H1 (cell line): Measurements from ENCODE around the gene TOPORS. TPM values are rescaled to one million over a fixed set of nuclear protein-coding genes. Genes with fewer than 3 reads are reported as not detected.

Source experiments
- CHD1 ChIP-seq: IDR thresholded peaks from 2 replicates; pipeline ENCODE4 v1.6.1; 2012; ENCODE audit warnings: low read depth, low read length, improper control_type of control experiment
- CHD7 ChIP-seq: fragments of 300-600 bp; sonication (generic); IDR thresholded peaks from 2 replicates; pipeline ENCODE4 v1.7.1; 2012; ENCODE audit warnings: low read length, moderate library complexity, mild to moderate bottlenecking, inconsistent platforms; ENCODE audit not compliant: insufficient replicate concordance
- NRF1 ChIP-seq: IDR thresholded peaks from 2 replicates; pipeline ENCODE4 v1.6.1; 2011; ENCODE audit warnings: mild to moderate bottlenecking, low read depth, low read length, improper control_type of control experiment
- POU5F1 ChIP-seq: IDR thresholded peaks from 2 replicates; pipeline ENCODE4 v1.6.1; 2011; ENCODE audit warnings: low read depth, mild to moderate bottlenecking, low read length, moderate library complexity
- TCF12 ChIP-seq: IDR thresholded peaks from 2 replicates; pipeline ENCODE4 v1.6.1; 2011; ENCODE audit warnings: low read depth, mild to moderate bottlenecking, low read length
- polyA plus RNA-seq, 7 experiments: library from polyadenylated mRNA; depleted of rRNA in 3 of 7; stranded (reverse) in 5 of 7; unstranded in 2 of 7; fragments of >200 nt in 5 of 7; fragments of 200-250 nt in 2 of 7; gene quantifications; 1 replicate in 5 of 7; 2 replicates in 1 of 7; 4 replicates in 1 of 7; pipeline versions ENCODE4 v1.2.1 to v1.2.3, GENCODE V29; 2011 to 2013; ENCODE audit warnings: missing spikeins in 2 of 7, mixed read lengths in 2 of 7
- total RNA-seq: library from RNA; stranded (reverse); fragmentation: NEBNext Ultra II Directional; extraction: Animal tissue kit (Norgen Biotek cat#: 25700); gene quantifications from 2 replicates; pipeline ENCODE4 v1.2.1, GENCODE V29; 2021

TOPORS gene
- total and polyA plus RNA-seq, 2 of the 8 experiments (the other 6 are each of a cell fraction or from before 2014, with no cell fraction given), result 10.3 to 30.7 TPM

DNA sequence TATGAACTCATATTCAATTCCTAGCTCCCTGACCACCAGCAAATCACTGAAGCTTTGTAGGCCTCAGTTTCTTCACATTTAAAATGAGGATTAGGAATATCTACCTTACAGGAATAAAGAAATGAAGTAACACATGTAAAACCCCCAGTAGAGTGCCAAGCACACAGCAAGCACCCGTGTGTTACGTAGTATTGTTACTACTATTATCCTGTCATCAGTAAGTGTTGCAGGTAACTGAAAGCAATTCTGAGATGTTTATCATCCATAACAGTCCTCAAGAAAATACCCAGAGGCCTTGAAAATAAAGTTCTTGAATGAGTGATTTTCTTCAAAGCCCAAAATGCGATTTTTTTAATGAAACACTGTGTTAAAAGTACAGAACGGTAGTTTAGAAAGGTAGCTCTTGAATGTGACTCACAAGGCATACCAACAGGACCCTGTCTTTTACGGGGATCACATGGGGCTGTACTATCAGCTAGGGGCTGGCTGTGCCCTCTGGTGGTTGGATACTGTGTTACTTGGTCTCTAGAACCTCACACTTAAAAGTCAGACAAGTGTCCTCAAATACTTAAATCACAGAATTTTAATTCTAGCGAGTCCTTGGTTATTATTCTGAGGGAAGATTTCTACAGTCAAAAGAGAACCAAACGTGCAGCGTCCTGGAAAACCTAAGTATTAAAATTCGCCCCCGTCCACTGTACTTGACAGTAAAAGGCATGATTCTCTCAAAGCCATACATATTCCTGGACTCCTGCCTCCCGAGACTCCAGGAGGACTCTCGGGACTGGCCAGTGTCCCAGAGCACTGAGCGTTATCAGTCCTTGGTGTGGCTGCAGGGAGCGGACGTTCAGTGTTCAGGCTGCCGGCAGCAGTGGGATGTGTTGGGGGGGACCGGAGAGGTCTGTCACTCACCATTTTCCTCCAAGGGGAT, 19.8 kb upstream of the TOPORS start (continued):
- no peak for TF ChIP-seq CHD7
- no peak for TF ChIP-seq CHD1
- no peak for TF ChIP-seq TCF12
- no peak for TF ChIP-seq NRF1
- no peak for TF ChIP-seq POU5F1
